H1 (cell line): ENCODE results near the gene CDH18. TPM values are rescaled to one million over a fixed set of nuclear protein-coding genes. Genes with fewer than 3 reads are reported as not detected.

ENCODE experiments used
- CTCF ChIA-PET: fragments of 300-600 bp; sonication (Branson Sonifier 250); formaldehyde crosslinking; loops from one replicate; lab custom pipeline; 2021; ENCODE audit not compliant: partially characterized antibody; lab: Charles Lee
- POLR2A ChIA-PET: fragments of 300-600 bp; sonication (Branson Sonifier 250); formaldehyde crosslinking; loops from one replicate; lab custom pipeline; 2021; ENCODE audit warnings: inconsistent platforms; ENCODE audit not compliant: partially characterized antibody; lab: Charles Lee
- DNase-seq, 2 experiments: peaks; one replicate each; pipeline versions ENCODE4 v3.0.0 to v3.0.0-alpha.2; 2010 to 2022; ENCODE audit warnings: low spot score in 2 of 2, low read depth in 1 of 2, mixed read lengths in 1 of 2
- FAIRE-seq: peaks from 2 replicates; lab custom pipeline; 2011; peaks lifted over from hg19 to GRCh38; lab: Jason Lieb, UNC
- H2AFZ ChIP-seq: 2 replicates; pipeline ENCODE4 v1.8.1; 2012; ENCODE audit warnings: low read length, inconsistent platforms
- H2AK5ac ChIP-seq: 2 replicates; pipeline ENCODE4 v1.6.1; 2013; ENCODE audit warnings: low read depth, low read length
- H2BK120ac ChIP-seq: replicated peaks from 2 replicates; pipeline ENCODE3; 2013; ENCODE audit warnings: low read depth, low read length, inconsistent platforms
- H2BK12ac ChIP-seq: 2 replicates; pipeline ENCODE4 v1.6.1; 2013; ENCODE audit warnings: low read depth, low read length
- H2BK15ac ChIP-seq: 2 replicates; pipeline ENCODE4 v1.6.1; 2013; ENCODE audit warnings: low read length
- H2BK20ac ChIP-seq: 2 replicates; pipeline ENCODE4 v1.6.1; 2013; ENCODE audit warnings: low read length
- H2BK5ac ChIP-seq: 2 replicates; pipeline ENCODE4 v1.6.1; 2013; ENCODE audit warnings: low read depth, low read length
- H3K14ac ChIP-seq: 2 replicates; pipeline ENCODE4 v1.6.1; 2013; ENCODE audit warnings: inconsistent platforms; ENCODE audit not compliant: insufficient read length
- H3K18ac ChIP-seq: 2 replicates; pipeline ENCODE4 v1.6.1; 2013; ENCODE audit warnings: low read length; ENCODE audit errors: extremely low read depth
- H3K23ac ChIP-seq: 2 replicates; pipeline ENCODE4 v1.6.1; 2013; ENCODE audit warnings: inconsistent platforms; ENCODE audit not compliant: insufficient read length
- H3K23me2 ChIP-seq: 2 replicates; pipeline ENCODE4 v1.6.1; 2013; ENCODE audit warnings: low read depth, low read length
- H3K27ac ChIP-seq: 2 replicates; pipeline ENCODE4 v1.6.1; 2011; ENCODE audit warnings: low read depth, low read length, inconsistent platforms
- H3K27me3 ChIP-seq, 4 experiments: replicated peaks in 1 of 4; 1 replicate in 1 of 4; 2 replicates in 3 of 4; pipeline versions ENCODE4 v1.6.1 to v1.8.1; 2011 to 2013; ENCODE audit warnings: low read length in 3 of 4, mild to moderate bottlenecking in 3 of 4, inconsistent platforms in 2 of 4, mixed read lengths in 2 of 4, moderate library complexity in 1 of 4; ENCODE audit not compliant: control insufficient read depth in 3 of 4, insufficient read depth in 3 of 4; ENCODE audit errors: extremely low read depth in 1 of 4
- H3K36me3 ChIP-seq, 4 experiments: 2 replicates each; pipeline versions ENCODE4 v1.6.1 to v1.8.1; 2011 to 2013; ENCODE audit warnings: mild to moderate bottlenecking in 4 of 4, low read length in 3 of 4, moderate library complexity in 2 of 4, control low read depth in 1 of 4, inconsistent platforms in 1 of 4; ENCODE audit not compliant: insufficient read depth in 4 of 4, control insufficient read depth in 2 of 4
- H3K4ac ChIP-seq: replicated peaks from 2 replicates; pipeline ENCODE3; 2013; ENCODE audit warnings: low read length, low read depth, mixed read lengths, inconsistent platforms; ENCODE audit not compliant: insufficient read length
- H3K4me1 ChIP-seq, 4 experiments: replicated peaks in 1 of 4; 1 replicate in 1 of 4; 2 replicates in 3 of 4; pipeline versions ENCODE4 v1.6.1 to v1.8.1; 2011 to 2013; ENCODE audit warnings: low read length in 3 of 4, inconsistent platforms in 2 of 4, mixed read lengths in 1 of 4; ENCODE audit not compliant: insufficient read depth in 4 of 4, control insufficient read depth in 3 of 4
- H3K4me2 ChIP-seq, 2 experiments: 2 replicates each; pipeline versions ENCODE4 v1.6.1 to v1.8.1; 2011 to 2013; ENCODE audit warnings: low read depth in 2 of 2, low read length in 2 of 2, control low read depth in 1 of 2, inconsistent platforms in 1 of 2, mild to moderate bottlenecking in 1 of 2; ENCODE audit not compliant: insufficient read depth in 1 of 2
- H3K4me3 ChIP-seq, 4 experiments: fragments of 200-600, 300-600 bp in 1 of 4; sonication (generic), shearing (Covaris generic), sonication (Bioruptor Twin) in 1 of 4; 2 replicates each; pipeline versions ENCODE4 v1.5.1 to v1.8.1; 2011 to 2016; ENCODE audit warnings: low read length in 4 of 4, low read depth in 3 of 4, control low read depth in 2 of 4, inconsistent platforms in 2 of 4, mild to moderate bottlenecking in 2 of 4, mixed read lengths in 1 of 4, moderate library complexity in 1 of 4; ENCODE audit not compliant: insufficient read depth in 2 of 4; ENCODE audit errors: extremely low read depth in 1 of 4
- H3K56ac ChIP-seq: replicated peaks from 2 replicates; pipeline ENCODE3; 2013; ENCODE audit warnings: low read depth, mild to moderate bottlenecking, mixed read lengths, low read length, inconsistent platforms; ENCODE audit not compliant: insufficient read length
- H3K79me1 ChIP-seq: 2 replicates; pipeline ENCODE4 v1.6.1; 2013; ENCODE audit warnings: low read depth, low read length, control low read depth
- H3K79me2 ChIP-seq, 2 experiments: 2 replicates each; pipeline versions ENCODE4 v1.6.1 to v1.8.1; 2012 to 2013; ENCODE audit warnings: low read length in 2 of 2, mild to moderate bottlenecking in 2 of 2, inconsistent platforms in 1 of 2; ENCODE audit not compliant: insufficient read depth in 2 of 2, control insufficient read depth in 1 of 2
- H3K9ac ChIP-seq, 4 experiments: replicated peaks in 1 of 4; 1 replicate in 1 of 4; 2 replicates in 3 of 4; pipeline versions ENCODE4 v1.6.1 to v1.8.1; 2011 to 2013; ENCODE audit warnings: low read depth in 3 of 4, low read length in 3 of 4, control low read depth in 2 of 4, mild to moderate bottlenecking in 2 of 4, moderate library complexity in 2 of 4, inconsistent platforms in 1 of 4; ENCODE audit errors: extremely low read depth in 1 of 4
- H3K9me3 ChIP-seq, 2 experiments: 2 replicates each; pipeline versions ENCODE4 v1.6.1 to v1.8.1; 2012 to 2013; ENCODE audit warnings: mild to moderate bottlenecking in 2 of 2, moderate library complexity in 2 of 2, control low read depth in 1 of 2, inconsistent platforms in 1 of 2, low read depth in 1 of 2, low read length in 1 of 2, mixed read lengths in 1 of 2; ENCODE audit not compliant: insufficient read depth in 2 of 2
- H4K20me1 ChIP-seq, 2 experiments: replicated peaks in 1 of 2; 2 replicates each; pipeline versions ENCODE3 to v1.8.1; 2011 to 2013; ENCODE audit warnings: inconsistent platforms in 2 of 2, low read length in 2 of 2, mild to moderate bottlenecking in 1 of 2; ENCODE audit not compliant: insufficient read depth in 2 of 2, control insufficient read depth in 1 of 2
- H4K5ac ChIP-seq: 2 replicates; pipeline ENCODE4 v1.6.1; 2013; ENCODE audit warnings: low read length, low read depth, mixed read lengths, inconsistent platforms; ENCODE audit not compliant: insufficient read length
- H4K8ac ChIP-seq: 2 replicates; pipeline ENCODE4 v1.8.0; 2013; ENCODE audit warnings: mild to moderate bottlenecking, moderate library complexity, low read length, inconsistent platforms; ENCODE audit not compliant: insufficient read depth; ENCODE audit errors: extremely low read depth
- H4K91ac ChIP-seq: replicated peaks from 2 replicates; pipeline ENCODE3; 2013; ENCODE audit warnings: low read length, mixed read lengths, inconsistent platforms; ENCODE audit not compliant: insufficient read length
- CBX5 ChIP-seq: fragments of 300-800, 300-1000 bp; sonication (generic); IDR thresholded peaks from 2 replicates; pipeline ENCODE4 v1.7.1; 2016; ENCODE audit warnings: antibody characterized with exemption, low read length, low read depth
- EP300 ChIP-seq, 2 experiments: IDR thresholded peaks; 1 replicate in 1 of 2; 2 replicates in 1 of 2; pipeline ENCODE4 v1.6.1; 2011 to 2012; ENCODE audit warnings: low read depth in 2 of 2, low read length in 2 of 2, mild to moderate bottlenecking in 2 of 2, borderline replicate concordance in 1 of 2, inconsistent platforms in 1 of 2, moderate library complexity in 1 of 2
- FOSL1 ChIP-seq: IDR thresholded peaks from 2 replicates; pipeline ENCODE4 v1.6.1; 2011; ENCODE audit warnings: mild to moderate bottlenecking, low read depth, low read length, moderate library complexity; ENCODE audit not compliant: insufficient read depth
- KDM1A ChIP-seq: fragments of 200-600, 300-600 bp; sonication (generic); IDR thresholded peaks from 2 replicates; pipeline ENCODE4 v1.7.1; 2016; ENCODE audit warnings: mild to moderate bottlenecking, low read length, borderline replicate concordance
- KDM4A ChIP-seq: IDR thresholded peaks from one replicate; pipeline ENCODE4 v1.7.1; 2012; ENCODE audit warnings: low read depth, mild to moderate bottlenecking, moderate library complexity, low read length, inconsistent platforms; ENCODE audit not compliant: severe bottlenecking
- MAFK ChIP-seq: IDR thresholded peaks from 2 replicates; pipeline ENCODE4 v1.6.1; 2012; ENCODE audit warnings: low read depth, mild to moderate bottlenecking, improper control_type of control experiment, low read length
- MAX ChIP-seq: IDR thresholded peaks from 2 replicates; pipeline ENCODE4 v1.6.1; 2012; ENCODE audit warnings: inconsistent platforms
- NANOG ChIP-seq: IDR thresholded peaks from 2 replicates; pipeline ENCODE4 v1.6.1; 2011; ENCODE audit warnings: low read length, low read depth, mild to moderate bottlenecking, inconsistent platforms; ENCODE audit not compliant: insufficient read depth, poor library complexity, severe bottlenecking
- POLR2AphosphoS5 ChIP-seq: IDR thresholded peaks from 2 replicates; pipeline ENCODE4 v1.6.1; 2011; ENCODE audit warnings: low read depth, low read length
- POU5F1 ChIP-seq: IDR thresholded peaks from 2 replicates; pipeline ENCODE4 v1.6.1; 2011; ENCODE audit warnings: low read depth, mild to moderate bottlenecking, low read length, moderate library complexity
- SP1 ChIP-seq: IDR thresholded peaks from 2 replicates; pipeline ENCODE4 v1.6.1; 2011; ENCODE audit warnings: low read depth, low read length
- TBP ChIP-seq: IDR thresholded peaks from 2 replicates; pipeline ENCODE4 v1.6.1; 2011; ENCODE audit warnings: low read depth, low read length, improper control_type of control experiment
- TEAD4 ChIP-seq: IDR thresholded peaks from 2 replicates; pipeline ENCODE4 v1.6.1; 2012; ENCODE audit warnings: low read depth, low read length, inconsistent platforms, mixed read lengths
- YY1 ChIP-seq: IDR thresholded peaks from 2 replicates; pipeline ENCODE4 v1.6.1; 2011; ENCODE audit warnings: low read depth, mild to moderate bottlenecking, low read length
- WGBS, 2 experiments: shearing (Covaris generic) in 1 of 2; methylation state at CpG; one replicate each; pipeline versions ENCODE4 v1.1.6 to v1.1.7; 2013 to 2015; ENCODE audit warnings: low lambda C conversion rate in 2 of 2, mixed read lengths in 2 of 2, inconsistent platforms in 1 of 2, low coverage in 1 of 2, missing lambda C conversion rate in 1 of 2; ENCODE audit not compliant: insufficient replicate concordance in 2 of 2, insufficient coverage in 1 of 2, insufficient read length in 1 of 2; ENCODE audit errors: extremely low coverage in 1 of 2, missing lambda C conversion rate in 1 of 2; 5-methylcytosine and 5-hydroxymethylcytosine counted together
- polyA plus RNA-seq, 7 experiments: library from polyadenylated mRNA; depleted of rRNA in 3 of 7; stranded (reverse) in 5 of 7; unstranded in 2 of 7; fragments of >200 nt in 5 of 7; fragments of 200-250 nt in 2 of 7; gene quantifications; 1 replicate in 5 of 7; 2 replicates in 1 of 7; 4 replicates in 1 of 7; pipeline versions ENCODE4 v1.2.1 to v1.2.3, GENCODE V29; 2011 to 2013; ENCODE audit warnings: missing spikeins in 2 of 7, mixed read lengths in 2 of 7
- total RNA-seq: library from RNA; stranded (reverse); fragmentation: NEBNext Ultra II Directional; extraction: Animal tissue kit (Norgen Biotek cat#: 25700); gene quantifications from 2 replicates; pipeline ENCODE4 v1.2.1, GENCODE V29; 2021

CDH18 gene
- total and polyA plus RNA-seq, 2 of the 8 experiments (the other 6 are each of a cell fraction or from before 2014, with no cell fraction given) = 0.30 to 0.32 TPM

- FAIRE-seq (peak; percentile 97), DNase-seq (peak in 1 of 2 experiments; percentile 68)
- Histone ChIP-seq H2BK20ac (no peak overlapping the region), H2BK15ac (no peak overlapping the region), H3K14ac (no peak overlapping the region), H3K23ac (no peak overlapping the region), H3K9ac (no peak overlapping the region), H3K23me2 (no peaks in the 10 kb centered on the region), H2BK5ac (no peak overlapping the region), H3K56ac (no peak overlapping the region), H3K36me3 (no peaks in the 10 kb centered on the region), H3K79me2 (no peaks in the 10 kb centered on the region), H3K4me1 (peaks cover 0 to 15% (median 6%) of the 10 kb centered on the region in 4 experiments; a peak in 2 of 7 replicates), H4K20me1 (no peaks in the 10 kb centered on the region), H3K27me3 (no peaks in the 10 kb centered on the region), H2AK5ac (no peak overlapping the region), H2BK12ac (no peak overlapping the region), H3K9me3 (no peaks in the 10 kb centered on the region), H4K5ac (no peak overlapping the region), H2AFZ (no peak overlapping the region), H3K18ac (no peak overlapping the region), H2BK120ac (no peak overlapping the region), H3K4me3 (peak overlapping the region in 1 of 4 experiments; percentile 37; a peak in 1 of 8 replicates), H3K4ac (no peak overlapping the region), H4K8ac (no peak overlapping the region), H3K4me2 (peak overlapping the region; percentile 4 to 48; a peak in 3 of 4 replicates), H3K27ac (no peak overlapping the region), H4K91ac (no peak overlapping the region), H3K79me1 (no peaks in the 10 kb centered on the region)
- ChIA-PET CTCF (no interaction called here), POLR2A (no interaction called here)
- 6% methylated on average over 3 of the region's 3 CpGs; no CpG with 5 or more reads in 1 of the 2 experiments for WGBS, 2 experiments
- no peak for TF ChIP-seq FOSL1
- TF ChIP-seq KDM4A = no peak
- TF ChIP-seq EP300 (IDR thresholded peaks at IDR 0.05; ENCODE audit: borderline replicate concordance in 1 of 2, low read depth in 2 of 2, low read length in 2 of 2) = peak in 1 of 2 experiments; percentile 47; a peak in 1 of 3 replicates
- no peak for TF ChIP-seq KDM1A
- TF ChIP-seq YY1 = peak; percentile 86
- TF ChIP-seq NANOG = peak; percentile 97
- peak; percentile 94; the same call in 1 of the 2 replicates for TF ChIP-seq POU5F1
- peak; percentile 36; the same call in 1 of the 2 replicates for TF ChIP-seq SP1
- TF ChIP-seq TEAD4 = no peak
- TF ChIP-seq TBP = no peak
- TF ChIP-seq POLR2AphosphoS5 = no peak
- no peak for TF ChIP-seq MAFK
- no peak for TF ChIP-seq CBX5
- no peak for TF ChIP-seq MAX
Measured at GRCh38 chr5:19927919-19928318, 60.1 kb downstream of the CDH18 start.
